GM18861 (cell line): ENCODE results near the gene SPDYC.

Experiments
- ATAC-seq: cut with Tn5 transposase; IDR thresholded peaks from one replicate; pipeline ENCODE4 v1.9.1; 2021; ENCODE audit not compliant: unreplicated experiment

SPDYC gene, protein sequence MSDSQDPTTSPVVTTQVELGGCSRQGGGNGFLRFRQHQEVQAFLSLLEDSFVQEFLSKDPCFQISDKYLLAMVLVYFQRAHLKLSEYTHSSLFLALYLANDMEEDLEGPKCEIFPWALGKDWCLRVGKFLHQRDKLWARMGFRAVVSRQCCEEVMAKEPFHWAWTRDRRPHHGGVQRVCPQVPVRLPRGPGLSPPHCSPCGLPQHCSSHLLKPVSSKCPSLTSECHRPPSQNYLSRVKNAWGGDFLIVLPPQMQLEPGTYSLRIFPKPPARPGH

DNA sequence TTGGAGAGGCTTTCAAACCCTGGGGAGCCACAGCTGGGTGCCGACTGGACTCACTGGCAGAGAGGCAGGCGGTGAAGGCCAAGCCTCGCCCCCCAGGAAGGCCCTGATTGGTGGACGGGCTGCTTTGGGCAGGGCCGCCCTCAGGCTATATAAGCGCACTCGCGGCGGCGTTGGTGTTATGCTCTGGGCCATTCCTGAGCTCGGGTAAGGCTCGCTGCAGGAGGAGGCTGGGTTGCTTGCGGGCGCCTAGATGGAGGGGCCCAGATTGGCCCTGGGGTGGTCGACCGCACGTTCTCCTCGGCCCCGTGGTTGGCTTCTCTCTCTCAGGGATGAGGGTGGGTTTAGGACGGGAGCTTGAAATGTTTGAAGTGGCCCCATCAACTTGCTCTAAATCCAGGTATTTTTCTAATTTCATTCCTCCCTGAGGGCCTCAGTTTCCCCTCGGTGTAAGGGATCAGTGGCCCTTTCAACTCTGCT is at the start of gene SPDYC:
Gene SPDYC, plus strand, starts transcription at position 176 of the 477 bp plus-strand sequence. CDS start 1,125 bp downstream, outside the sequence.
- no peak for ATAC-seq

DNA sequence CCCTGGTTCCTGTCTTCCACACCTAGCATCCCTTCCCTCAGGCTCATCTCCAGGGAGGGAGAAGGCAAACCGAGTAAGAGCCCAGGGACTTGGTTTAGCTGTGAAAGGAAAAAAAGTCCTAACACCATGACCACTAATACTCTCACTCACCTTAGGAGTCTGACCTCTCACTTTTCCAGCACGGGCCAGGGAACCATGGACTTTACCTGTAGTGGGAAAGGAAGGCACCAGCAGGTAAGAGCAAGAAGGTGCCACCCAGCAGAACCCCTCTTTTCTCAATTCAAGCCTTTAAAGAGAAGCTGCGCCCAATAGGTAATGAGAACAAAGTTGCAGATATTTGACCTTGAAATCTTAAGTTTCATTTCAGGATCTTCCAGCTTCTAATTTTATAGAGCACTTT is 49.2 kb upstream of the SPDYC start:
- ATAC-seq, result no peak

DNA sequence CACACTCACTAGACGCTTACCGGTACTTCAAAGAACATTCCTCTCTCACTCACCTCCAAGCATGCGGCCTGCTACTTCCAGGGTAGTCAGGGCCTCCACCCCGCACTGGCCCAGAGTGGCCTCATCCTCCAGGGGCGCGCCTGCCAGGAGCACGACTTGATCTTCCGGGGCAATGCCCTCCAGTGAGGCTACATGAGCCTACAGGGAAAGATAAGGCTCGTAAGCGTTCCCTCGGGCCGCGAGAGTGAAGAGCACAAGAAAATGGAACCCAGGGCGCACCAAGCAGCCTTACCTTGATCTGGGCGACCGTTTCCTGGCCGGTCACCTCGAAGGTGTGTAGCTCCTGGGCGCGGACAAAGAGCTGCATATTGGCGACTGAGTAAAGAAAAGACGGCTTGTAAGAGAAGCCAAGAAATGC is 48.6 kb upstream of the SPDYC start:
- ATAC-seq, result no peak

DNA sequence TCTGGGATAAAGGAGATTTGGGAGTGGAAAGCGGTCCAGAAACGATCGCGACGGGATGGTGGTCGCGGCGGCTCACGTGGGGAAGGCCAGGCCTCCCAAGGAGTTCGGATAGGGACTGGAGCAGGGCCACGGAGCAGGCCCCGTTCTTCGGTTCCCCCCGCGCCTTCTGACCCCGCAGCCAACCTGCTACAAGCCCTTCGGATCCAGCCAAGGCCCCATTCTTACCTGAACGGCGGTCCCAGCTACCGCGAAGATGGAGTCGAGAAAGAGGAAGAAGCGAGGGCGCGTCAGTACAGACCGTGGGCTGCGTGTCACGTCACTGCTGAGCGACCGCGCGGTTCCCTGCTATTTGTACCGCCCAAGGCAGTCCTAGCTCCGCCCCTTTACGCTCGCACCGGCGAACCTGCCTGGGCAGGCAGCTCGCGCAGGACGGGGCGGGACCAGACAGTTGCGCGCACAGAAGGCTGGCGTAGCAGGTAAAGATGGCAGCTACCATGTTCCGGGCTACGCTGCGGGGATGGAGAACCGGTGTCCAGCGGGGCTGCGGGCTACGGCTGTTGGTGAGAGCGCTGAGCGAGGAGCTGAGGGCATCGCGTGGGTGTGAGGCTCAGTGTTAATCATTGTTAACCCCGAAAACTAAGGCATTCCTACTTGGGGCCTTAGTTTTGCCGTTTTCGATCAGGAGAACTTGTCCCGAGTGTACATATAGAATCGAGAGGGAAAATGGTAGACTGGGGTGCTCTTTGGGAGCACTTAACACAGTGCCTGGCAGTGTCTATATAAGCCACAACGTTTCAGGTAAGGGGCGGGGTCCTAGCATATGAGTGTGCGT is 48.0 kb upstream of the SPDYC start, which contains the start of the genes FAU and MRPL49:
Gene FAU, minus strand, starts transcription at position 270 of the 832 bp plus-strand sequence. CDS start 321 bp downstream, outside the sequence.
Gene MRPL49, plus strand, starts transcription at position 457 of the 832 bp plus-strand sequence. Its CDS starts 26 bp downstream, at position 483.
- ATAC-seq, result peak; percentile 57

DNA sequence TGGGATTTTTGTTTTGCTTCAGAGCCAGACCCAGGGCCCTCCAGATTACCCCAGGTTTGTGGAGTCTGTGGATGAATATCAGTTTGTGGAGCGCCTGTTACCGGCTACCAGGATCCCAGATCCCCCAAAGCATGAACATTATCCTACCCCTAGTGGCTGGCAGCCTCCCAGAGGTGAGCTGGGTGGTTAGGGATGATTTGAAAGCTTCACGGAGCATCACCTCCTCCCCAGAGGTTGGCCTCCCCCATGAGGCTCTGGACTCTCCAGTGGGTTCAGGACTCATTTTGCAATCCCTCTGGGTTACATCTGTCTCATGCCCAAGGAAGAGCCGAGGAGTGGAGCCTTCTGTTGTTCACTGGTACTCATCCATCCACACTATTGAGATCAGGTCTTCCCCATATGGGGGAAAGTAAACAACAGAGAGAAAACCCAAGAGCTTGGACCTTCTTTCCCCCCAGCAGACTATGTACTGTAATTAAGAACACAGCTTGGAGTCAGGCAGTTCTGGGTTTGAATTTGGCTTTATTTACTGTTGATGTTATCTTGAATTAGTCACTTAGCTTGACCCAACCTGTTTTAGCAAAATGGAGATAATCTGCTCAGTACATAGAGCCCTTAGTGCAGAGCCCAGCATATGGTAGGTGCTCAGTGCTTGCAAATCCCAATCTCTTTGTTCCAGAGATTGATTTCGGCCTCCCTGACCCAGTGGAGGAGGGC is 45.4 kb upstream of the SPDYC start:
- ATAC-seq, result no peak

DNA sequence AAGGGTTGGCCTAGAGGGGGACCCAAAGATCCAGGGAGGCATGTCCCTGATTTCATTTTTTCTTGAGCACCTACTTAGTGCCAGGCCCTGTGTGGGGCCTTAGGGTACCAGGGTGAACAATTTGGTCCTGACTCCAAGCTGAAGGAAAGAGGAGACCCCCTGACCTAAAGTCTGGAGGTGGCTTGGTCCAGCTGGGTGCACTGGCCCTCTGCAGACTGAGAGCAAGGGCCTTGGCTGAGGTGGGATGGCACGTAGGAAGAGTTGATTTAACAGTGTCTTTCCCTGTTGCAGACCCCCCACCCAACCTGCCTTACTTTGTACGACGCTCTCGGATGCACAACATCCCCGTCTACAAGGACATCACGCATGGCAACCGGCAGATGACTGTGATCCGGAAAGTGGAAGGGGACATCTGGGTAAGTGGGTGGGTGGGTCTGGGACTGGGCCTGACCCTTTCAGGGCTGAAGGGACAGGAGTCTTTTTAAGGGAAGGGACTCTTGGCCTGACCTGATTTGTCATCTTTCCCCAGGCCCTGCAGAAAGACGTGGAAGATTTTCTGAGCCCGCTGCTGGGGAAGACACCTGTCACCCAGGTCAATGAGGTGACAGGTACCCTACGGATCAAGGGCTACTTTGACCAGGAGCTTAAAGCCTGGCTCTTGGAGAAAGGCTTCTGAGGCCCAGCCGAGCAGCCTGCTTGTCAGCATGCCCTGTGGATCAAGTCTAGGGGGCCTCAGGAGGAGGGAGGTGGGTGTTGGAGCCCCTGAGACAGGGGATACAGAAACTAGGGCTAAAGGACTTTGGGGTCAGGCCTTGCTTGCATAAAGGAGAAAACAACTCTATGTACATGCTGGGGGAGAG is 44.6 kb upstream of the SPDYC start:
- ATAC-seq, result no peak

DNA sequence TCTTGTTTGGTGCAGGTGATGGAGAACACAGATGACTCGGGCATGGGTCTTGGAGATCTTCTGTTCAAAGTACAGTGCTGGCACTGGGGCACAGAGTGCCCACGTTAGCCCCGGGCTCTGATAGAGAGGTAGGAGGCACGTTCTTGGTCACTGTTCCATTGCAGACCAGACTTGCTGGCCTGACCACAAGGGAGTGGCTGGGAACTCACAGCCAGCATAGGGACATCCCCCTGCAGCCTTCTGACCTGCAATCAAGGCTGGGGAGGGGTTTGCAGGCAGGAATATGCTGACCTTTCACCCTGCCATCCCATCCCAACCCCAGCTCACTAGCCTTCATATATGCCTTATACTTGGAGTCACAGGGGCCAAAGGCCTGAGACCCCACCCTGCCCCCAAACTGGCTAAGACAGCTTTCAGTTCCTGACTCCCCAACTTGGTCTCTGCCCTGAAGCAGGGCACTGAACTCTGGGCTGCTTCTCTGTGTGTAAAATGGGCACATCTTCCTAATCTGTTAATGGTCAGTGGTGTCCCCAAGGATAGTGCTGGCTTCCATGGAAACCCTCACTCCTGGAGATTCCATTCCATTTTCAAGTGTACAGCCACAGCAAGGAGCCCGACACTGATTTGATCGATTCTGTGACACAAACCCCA is 43.3 kb upstream of the SPDYC start:
- ATAC-seq, result no peak

DNA sequence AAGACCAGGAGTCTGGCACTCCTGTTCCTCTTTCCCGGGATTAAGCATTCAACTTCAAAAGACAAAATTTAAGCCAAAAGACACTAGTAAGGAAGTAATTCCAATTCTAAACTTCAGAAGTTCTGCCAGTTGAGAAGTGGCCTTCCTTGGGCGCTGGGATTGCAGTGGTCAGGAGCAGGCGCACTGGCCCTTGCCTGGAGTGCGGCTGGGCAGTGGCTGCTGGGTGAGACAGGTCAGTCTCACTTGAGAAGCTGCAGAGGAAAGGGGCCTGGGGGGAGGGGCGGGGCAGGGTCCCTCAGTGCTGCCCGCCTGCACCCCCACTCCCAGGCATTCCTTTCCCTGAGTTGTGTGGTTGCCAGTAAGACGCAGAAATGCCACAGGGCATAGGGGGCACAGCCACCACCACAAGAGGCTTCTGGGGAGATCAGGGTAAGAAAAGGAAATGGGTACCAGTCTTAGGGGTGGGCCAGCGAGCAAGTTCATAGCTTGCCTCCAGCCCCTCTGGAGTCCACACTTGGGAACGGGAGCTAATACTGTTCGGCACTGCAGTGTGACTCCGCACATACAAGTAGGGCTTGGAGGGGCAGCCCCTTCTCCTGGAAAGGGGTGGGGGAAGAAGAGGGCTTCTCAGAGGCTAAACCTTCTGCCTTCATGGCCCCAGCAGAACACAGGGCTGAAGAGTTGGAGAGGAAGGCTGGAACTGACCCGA is 42.4 kb upstream of the SPDYC start:
- no peak for ATAC-seq

DNA sequence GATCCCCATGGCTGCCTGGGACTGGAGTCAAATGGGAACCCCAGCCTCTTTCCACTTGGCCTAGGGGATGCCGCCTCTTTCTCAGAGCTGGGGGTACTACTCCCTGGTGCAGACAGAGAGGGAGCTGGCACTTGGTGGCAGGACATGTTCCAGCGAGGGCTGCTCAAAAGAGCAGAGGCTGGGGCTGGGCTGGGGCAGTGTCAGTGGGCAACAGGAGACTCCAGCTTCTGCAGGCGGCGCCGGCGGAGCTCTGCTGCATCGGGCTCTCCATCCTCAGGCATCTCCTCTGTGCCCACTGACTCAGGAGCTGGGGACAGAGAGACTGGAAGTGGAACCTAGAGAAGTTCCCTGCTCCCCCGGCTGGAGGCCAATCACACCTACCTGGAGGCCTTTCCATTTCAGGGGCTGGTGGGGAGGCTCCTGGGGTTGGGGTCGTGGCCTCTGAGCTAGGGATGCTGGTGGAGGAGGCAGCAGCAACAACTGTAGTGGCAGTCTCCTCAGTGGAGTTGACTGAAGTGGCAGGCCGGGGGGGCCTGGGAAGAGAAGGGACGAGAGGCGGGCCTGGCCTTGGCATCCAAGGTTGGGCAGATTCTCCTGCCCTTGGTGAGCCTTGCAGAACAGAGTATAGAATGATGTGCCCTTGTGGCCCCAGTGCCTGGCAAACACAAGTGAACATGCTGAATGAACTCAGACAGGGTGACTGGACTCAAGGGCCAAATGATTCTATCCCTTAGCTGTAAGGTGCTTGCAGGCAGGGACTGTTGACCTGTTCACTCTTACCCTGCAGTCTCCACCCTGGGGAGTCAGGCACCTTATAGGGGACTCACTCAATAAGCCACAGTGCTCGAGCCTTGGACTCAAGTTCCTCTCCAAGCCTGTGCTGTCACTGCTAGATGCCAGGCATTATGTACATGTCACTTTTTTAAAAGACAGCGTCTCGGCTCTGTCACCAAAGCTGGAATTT is 41.6 kb upstream of the SPDYC start:
- no peak for ATAC-seq

DNA sequence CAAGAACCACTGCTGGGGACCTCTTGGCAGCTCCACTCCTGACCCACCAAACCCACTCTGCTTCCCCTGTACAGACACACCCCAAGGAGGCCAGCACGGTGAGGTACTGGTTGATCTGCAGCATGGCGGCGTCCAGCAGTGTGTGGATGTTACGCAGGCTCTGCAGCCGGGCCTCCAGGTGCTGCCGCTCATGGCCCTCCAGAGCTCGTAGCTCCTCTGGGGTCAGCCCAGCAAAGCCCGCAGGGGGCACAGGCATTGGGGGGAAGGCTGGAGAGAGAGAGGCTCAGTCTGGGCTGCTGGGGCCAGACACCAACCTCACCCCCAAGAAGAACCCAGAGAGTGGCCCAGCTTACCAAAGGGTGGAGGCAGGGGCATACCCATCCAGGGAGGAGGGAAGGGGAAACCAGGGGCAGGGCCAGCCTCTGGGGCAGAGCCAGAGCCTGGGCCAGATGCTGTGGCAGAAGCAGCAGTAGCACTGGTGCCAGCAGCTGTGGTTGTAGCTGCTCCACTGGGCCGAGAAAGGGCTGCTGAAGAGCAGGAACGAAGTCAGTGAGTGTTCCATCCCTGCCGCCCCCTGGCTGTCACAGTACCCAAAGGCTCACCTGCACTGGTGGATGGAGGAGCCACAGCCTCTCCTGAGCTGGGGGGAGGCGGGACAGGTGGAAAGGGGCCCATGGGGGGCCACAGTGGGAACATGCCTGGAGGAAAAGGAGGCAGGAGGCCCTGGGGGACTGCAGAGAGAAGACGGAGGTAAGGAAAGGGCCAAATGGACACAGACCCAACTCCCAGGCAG is 40.2 kb upstream of the SPDYC start:
- ATAC-seq, result no peak

DNA sequence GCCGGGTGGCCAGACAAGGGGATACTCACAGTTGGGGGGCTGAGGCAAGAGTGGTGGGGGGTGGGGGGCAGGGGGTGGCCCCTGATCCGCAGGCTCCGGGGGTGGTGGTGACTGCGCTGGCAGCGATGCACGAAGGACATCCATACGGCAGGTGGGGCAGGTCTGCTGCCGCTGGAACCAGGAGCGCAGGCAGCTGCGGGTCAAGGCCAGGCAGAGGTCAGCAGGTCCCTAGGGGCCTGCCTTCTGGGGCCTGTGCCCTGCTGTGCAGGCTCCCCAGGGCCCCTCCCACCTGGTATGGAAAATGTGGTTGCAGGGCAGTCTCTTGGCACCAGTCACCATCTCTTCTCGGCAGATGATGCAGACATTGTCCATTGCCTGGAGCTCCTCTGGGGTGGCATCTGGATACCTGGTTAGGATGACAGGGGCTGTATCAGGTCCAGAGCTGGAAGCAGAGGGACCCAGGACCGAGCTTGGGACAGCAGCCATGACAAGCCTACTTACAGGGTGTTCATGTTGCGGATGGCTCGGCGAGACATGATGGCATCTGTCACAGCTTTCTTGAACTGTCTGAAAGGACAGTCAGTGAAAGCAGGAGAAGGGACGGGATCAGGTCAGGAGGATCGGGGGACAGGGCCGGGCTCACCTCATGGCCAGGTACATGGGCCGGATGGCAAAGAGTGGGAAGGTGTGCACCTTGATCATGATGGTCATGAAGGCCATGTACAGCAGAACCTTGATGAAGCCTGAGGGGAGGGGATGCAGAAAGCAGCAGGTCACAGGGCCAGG is 39.2 kb upstream of the SPDYC start:
- no peak for ATAC-seq

DNA sequence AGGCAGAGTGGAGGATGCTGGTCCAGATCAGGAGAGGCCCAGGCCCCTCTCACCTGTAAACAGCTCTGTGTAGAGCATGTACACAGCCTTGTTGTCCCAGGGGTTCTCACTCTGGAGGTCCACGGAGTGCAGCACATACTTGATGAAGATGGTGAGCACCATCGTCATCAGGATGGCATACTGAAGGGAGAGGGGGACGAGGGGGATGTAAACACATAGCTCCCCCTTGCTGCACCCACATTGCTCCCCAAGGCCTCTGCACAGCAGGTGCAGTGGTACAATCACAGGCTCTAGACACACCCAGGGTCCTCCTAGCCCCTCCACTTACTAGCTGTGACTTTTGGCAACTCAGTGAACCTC is 38.6 kb upstream of the SPDYC start:
- ATAC-seq, result no peak

DNA sequence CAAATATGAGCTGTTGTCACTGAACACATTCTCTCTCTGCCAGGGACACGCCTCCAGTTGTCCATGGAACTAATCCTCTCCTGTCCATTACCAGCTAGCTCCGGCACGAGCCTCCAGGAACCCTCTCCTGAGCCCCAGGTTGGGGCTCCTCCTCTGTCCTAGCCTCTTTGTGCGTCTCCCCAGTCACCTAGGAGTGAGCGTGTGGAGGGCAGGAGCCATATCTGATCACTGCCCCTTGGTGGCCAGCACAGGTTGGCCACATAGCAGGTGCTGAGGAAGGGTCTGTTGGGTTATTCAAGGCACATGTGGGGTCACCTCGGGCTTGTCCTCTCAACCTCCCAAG is 38.2 kb upstream of the SPDYC start:
- ATAC-seq, result no peak

DNA sequence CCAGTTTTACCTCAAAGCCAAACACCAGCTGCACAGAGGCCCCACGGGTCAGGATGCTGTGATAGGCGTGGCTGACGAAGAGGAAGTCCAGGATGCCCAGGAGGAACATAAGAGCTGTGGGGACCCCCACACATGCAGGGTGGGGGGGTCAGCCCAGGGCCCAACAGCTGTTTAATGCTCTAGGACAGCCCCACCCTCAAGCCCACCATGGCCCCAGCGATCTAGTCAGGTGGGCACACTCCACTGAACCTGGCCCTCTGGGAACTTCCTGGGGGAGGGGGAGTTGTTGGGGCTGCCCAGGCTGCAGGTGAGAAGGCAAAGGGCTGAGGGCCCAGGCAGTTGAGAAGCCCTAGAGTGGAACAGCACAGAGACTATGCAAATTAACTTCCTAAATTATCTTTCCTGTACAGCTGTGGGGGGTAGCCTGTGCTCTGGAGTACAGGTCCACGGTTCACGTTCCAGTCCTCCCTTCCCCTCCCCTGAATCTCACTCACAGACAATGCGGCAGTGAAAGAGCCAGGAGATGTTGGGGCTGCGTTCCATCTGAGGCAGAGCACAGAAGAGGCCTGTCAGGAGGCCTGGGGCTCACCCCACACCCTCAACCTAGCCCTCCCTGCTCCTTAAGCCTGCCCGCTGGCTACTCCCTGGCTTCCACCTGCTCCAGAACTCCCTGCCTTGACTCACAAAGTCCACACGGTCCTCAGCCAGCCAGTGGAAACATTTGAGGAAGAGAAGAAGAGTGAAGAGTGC is 37.6 kb upstream of the SPDYC start:
- ATAC-seq, result peak; percentile 35

DNA sequence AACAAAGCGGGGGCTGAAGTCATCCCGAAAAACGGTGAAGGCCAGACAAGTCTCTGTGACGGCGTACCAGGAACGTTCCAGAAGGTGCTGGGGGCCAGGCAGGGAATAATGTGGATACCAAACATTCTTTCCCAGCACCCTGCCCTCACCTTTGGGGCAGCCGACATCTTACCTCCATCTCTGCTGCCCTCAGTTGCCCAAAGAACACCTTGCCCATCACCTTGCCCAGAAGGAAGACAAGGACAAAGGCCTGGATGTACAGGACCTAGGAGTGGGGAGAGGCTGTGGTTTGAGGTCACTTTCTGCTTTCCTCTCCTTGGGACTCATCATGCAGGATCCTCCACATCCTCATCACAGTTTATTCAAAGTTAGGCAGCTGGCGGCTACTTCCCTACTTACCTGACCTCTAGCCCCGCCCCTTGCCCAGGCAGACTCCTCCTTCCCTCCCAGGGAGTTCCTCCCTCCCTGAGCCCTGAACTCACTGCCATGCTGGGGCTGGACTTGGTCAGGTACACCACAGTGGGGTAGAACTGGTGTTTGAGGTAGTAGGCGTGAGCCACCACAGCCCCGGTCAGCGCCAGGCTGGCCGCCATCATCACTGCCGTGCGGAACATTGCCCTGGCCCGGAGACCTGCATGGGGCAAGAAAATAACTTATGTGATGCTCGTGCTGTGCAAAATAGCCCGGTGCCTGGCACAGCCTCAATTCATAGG is 36.9 kb upstream of the SPDYC start:
- ATAC-seq, result no peak
